MM.1S (cell line): ENCODE results near the gene DHX29.

Experiments used
- DNase-seq: peaks from one replicate; pipeline ENCODE4 v3.0.0-alpha.2; 2015
- H2AFZ ChIP-seq: fragments of 300-600 bp; sonication (generic); 2 replicates; pipeline ENCODE4 v1.6.0; 2016; ENCODE audit warnings: antibody characterized with exemption, low read length
- H3F3A ChIP-seq: fragments of 300-600 bp; sonication (generic); 2 replicates; pipeline ENCODE4 v1.6.1; 2016; ENCODE audit warnings: mild to moderate bottlenecking, antibody characterized with exemption, low read length, moderate library complexity, mixed read lengths; ENCODE audit not compliant: insufficient read depth
- H3K27ac ChIP-seq: fragments of 300-600 bp; sonication (generic); 2 replicates; pipeline ENCODE4 v1.5.1; 2016; ENCODE audit warnings: mild to moderate bottlenecking, low read length
- H3K27me3 ChIP-seq: fragments of 300-600 bp; sonication (generic); replicated peaks from 2 replicates; pipeline ENCODE4 v1.6.0; 2016; ENCODE audit warnings: low read length; ENCODE audit not compliant: insufficient read depth
- H3K36me3 ChIP-seq: fragments of 300-600 bp; sonication (generic); replicated peaks from 2 replicates; pipeline ENCODE4 v1.6.1; 2016; ENCODE audit warnings: mild to moderate bottlenecking, low read length, mixed read lengths; ENCODE audit not compliant: insufficient read depth
- H3K4me1 ChIP-seq: fragments of 300-600 bp; sonication (generic); 2 replicates; pipeline ENCODE4 v1.6.1; 2016; ENCODE audit warnings: low read length, mixed read lengths
- H3K4me2 ChIP-seq: fragments of 300-600 bp; sonication (generic); 2 replicates; pipeline ENCODE4 v1.6.0; 2016; ENCODE audit warnings: low read depth, low read length
- H3K4me3 ChIP-seq: fragments of 300-600 bp; sonication (generic); 2 replicates; pipeline ENCODE4 v1.5.1; 2016; ENCODE audit warnings: low read length, mixed read lengths
- H3K79me2 ChIP-seq: fragments of 300-600 bp; sonication (generic); 2 replicates; pipeline ENCODE4 v1.6.1; 2016; ENCODE audit warnings: mixed run types, low read length, mixed read lengths
- H3K9ac ChIP-seq: fragments of 300-600 bp; sonication (generic); 2 replicates; pipeline ENCODE4 v1.6.1; 2016; ENCODE audit warnings: low read length, mixed read lengths
- H3K9me2 ChIP-seq: fragments of 300-600 bp; sonication (generic); replicated peaks from 2 replicates; pipeline ENCODE4 v1.6.1; 2016; ENCODE audit warnings: mild to moderate bottlenecking, low read length, mixed read lengths; ENCODE audit not compliant: insufficient read depth
- H3K9me3 ChIP-seq: fragments of 300-600 bp; sonication (generic); replicated peaks from 2 replicates; pipeline ENCODE4 v1.6.1; 2016; ENCODE audit warnings: mild to moderate bottlenecking, low read length, mixed read lengths; ENCODE audit not compliant: insufficient read depth
- H4K20me1 ChIP-seq: fragments of 300-600 bp; sonication (generic); 2 replicates; pipeline ENCODE4 v1.6.1; 2016; ENCODE audit warnings: mild to moderate bottlenecking, low read length, moderate library complexity, mixed read lengths; ENCODE audit not compliant: insufficient read depth
- EZH2 ChIP-seq: fragments of 300-600 bp; sonication (generic); optimal IDR thresholded peaks from 2 replicates; pipeline ENCODE3; 2017; ENCODE audit warnings: low read depth, mild to moderate bottlenecking, antibody characterized with exemption, low read length, mixed read lengths
- EZH2phosphoT487 ChIP-seq: fragments of 300-600 bp; sonication (generic); IDR thresholded peaks from 2 replicates; pipeline ENCODE4 v1.6.1; 2018; ENCODE audit warnings: antibody characterized with exemption, low read length
- TF ChIP-seq, protein P1 (sequence below): fragments of 300-600 bp; sonication (generic); IDR thresholded peaks from 2 replicates; pipeline ENCODE4 v1.5.1; 2016; ENCODE audit warnings: antibody characterized with exemption, low read length, mixed read lengths

The DHX29 gene

DNA sequence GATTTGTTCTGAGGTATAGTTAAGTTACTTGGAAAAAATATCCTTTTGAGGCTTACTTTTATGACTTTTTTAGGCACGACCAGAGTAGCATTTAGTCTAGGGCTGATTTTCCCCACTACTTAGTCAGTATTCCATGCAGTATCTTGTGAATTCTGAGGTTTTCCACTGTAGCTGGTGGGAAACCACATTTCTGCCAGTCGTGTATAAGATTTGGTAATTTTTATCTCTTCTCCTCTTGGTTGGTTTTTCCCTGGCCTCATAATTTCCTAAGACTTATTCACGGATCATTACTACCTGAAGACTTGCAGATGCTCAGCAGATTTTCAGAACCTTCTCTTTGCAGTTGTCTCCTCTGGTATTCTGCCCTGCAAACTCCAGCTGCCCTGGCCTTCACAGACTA, 23.8 kb upstream of the DHX29 start:
- 0 out of 2 replicates have a peak, but pooled peaks cover 5% of the 10 kb centered on the region for H4K20me1 ChIP-seq
- no peaks in the 10 kb centered on the region for H3K27me3 ChIP-seq
- H3K4me1 ChIP-seq, result no peaks in the 10 kb centered on the region
- H2AFZ ChIP-seq, result no peak overlapping the region
- TF ChIP-seq, protein P1, sequence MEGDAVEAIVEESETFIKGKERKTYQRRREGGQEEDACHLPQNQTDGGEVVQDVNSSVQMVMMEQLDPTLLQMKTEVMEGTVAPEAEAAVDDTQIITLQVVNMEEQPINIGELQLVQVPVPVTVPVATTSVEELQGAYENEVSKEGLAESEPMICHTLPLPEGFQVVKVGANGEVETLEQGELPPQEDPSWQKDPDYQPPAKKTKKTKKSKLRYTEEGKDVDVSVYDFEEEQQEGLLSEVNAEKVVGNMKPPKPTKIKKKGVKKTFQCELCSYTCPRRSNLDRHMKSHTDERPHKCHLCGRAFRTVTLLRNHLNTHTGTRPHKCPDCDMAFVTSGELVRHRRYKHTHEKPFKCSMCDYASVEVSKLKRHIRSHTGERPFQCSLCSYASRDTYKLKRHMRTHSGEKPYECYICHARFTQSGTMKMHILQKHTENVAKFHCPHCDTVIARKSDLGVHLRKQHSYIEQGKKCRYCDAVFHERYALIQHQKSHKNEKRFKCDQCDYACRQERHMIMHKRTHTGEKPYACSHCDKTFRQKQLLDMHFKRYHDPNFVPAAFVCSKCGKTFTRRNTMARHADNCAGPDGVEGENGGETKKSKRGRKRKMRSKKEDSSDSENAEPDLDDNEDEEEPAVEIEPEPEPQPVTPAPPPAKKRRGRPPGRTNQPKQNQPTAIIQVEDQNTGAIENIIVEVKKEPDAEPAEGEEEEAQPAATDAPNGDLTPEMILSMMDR, result no peak
- TF ChIP-seq EZH2phosphoT487, result no peak
- no peak for TF ChIP-seq EZH2
- H3K36me3 ChIP-seq, result 0 out of 2 replicates have a peak, but pooled peaks cover 6% of the 10 kb centered on the region
- H3K9me3 ChIP-seq, result no peaks in the 10 kb centered on the region
- H3K4me3 ChIP-seq, result no peak overlapping the region
- no peak overlapping the region for H3K27ac ChIP-seq
- no peaks in the 10 kb centered on the region for H3F3A ChIP-seq
- H3K9ac ChIP-seq, result no peak overlapping the region
- H3K9me2 ChIP-seq, result no peaks in the 10 kb centered on the region
- no peak overlapping the region for H3K4me2 ChIP-seq
- peaks cover 75% of the 10 kb centered on the region for H3K79me2 ChIP-seq
- no peak for DNase-seq

DNA sequence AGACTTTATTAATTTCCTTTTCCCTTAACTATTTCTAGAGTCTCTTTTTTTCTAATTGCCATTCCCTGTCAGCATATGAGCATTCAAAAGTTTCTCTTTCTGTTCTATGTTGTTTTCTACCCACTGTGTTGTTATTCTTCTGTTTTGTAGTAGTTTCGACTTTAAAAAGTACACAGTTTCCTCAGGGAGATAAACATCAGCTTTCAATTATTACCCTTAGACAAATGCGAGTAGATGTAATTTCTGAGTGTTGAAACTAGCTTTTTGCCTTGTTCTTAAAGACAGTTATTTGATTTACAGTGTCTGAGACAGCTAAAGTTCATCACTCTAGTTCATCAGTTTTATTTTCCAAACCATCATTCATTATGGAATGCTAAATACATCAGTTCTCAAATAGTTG, 19.8 kb upstream of the DHX29 start:
- Histone ChIP-seq H3K9ac (no peak overlapping the region), H3K4me3 (no peak overlapping the region), H3K27ac (no peak overlapping the region), H3K4me2 (peak overlapping the region; percentile 6; the same call in 1 of the 2 replicates), H3K9me3 (no peaks in the 10 kb centered on the region), H3K9me2 (no peaks in the 10 kb centered on the region), H3K4me1 (no peaks in the 10 kb centered on the region), H3K79me2 (peaks cover 76% of the 10 kb centered on the region), H2AFZ (no peak overlapping the region), H3K36me3 (peaks cover 6% of the 10 kb centered on the region; the same call in 1 of the 2 replicates), H3F3A (no peaks in the 10 kb centered on the region), H3K27me3 (no peaks in the 10 kb centered on the region), H4K20me1 (no peaks in the 10 kb centered on the region)
- DNase-seq, result no peak
- TF ChIP-seq, protein P1, result no peak
- TF ChIP-seq EZH2 (no peak), EZH2phosphoT487 (no peak)

DNA sequence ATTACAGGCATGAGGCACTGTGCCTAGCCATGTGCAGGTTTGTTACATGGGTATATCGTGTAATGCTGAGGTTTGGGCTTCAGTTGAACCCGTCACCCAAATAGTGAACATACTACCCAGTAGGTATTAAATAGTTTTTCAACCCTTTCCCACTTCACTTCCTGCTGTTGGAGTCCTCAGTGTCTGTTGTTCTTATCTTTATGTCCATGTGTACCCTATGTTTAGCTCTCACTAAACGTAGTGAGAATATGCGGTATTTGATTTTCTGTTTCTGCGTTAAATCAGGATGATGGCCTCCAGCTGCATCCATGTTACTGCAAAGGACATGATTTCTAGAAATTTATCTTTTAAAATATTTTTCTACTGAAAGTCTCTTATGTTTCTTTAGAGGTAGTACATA, 18.1 kb upstream of the DHX29 start:
- TF ChIP-seq EZH2 (no peak), EZH2phosphoT487 (no peak)
- TF ChIP-seq, protein P1, result no peak
- Histone ChIP-seq H3K79me2 (peaks cover 77% of the 10 kb centered on the region), H3K4me3 (no peak overlapping the region), H3K9ac (no peak overlapping the region), H2AFZ (no peak overlapping the region), H3K36me3 (no peaks in the 10 kb centered on the region; the same call in 1 of the 2 replicates), H3F3A (no peaks in the 10 kb centered on the region), H3K9me2 (no peaks in the 10 kb centered on the region), H3K27me3 (no peaks in the 10 kb centered on the region), H3K27ac (no peak overlapping the region), H4K20me1 (no peaks in the 10 kb centered on the region; the same call in 1 of the 2 replicates), H3K9me3 (no peaks in the 10 kb centered on the region), H3K4me2 (no peak overlapping the region), H3K4me1 (no peaks in the 10 kb centered on the region)
- no peak for DNase-seq
